Measurements from ENCODE around the gene COL5A2. TPM values are rescaled to one million over a fixed set of nuclear protein-coding genes. Genes with fewer than 3 reads are reported as not detected.

The COL5A2 gene
- total and polyA plus RNA-seq, 12 donors, result 5.2 to 46.4 (median 14.5) TPM

DNA sequence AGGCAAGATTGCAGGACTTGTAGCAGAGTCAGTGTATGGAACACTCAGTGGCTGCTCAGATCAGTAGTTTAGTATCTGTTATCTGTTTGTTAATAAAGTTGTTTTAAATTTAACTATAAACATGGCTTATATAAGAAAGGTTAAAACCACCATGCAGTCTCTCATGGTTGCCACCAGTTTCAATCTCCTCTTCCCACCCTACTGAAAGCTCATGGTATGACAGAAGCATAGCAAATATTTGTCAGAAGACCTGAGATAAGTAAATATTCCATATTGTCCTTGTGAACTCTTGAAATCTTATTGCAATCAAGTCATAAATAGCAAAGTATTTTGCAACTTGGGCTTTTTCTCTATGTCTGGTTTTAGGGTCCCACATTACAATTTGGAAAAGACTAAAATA lies 2.1 kb upstream of the COL5A2 start:
- no peak for TF ChIP-seq POLR2A (IDR thresholded peaks at IDR 0.05)
- no peak overlapping the region for H3K27ac ChIP-seq
- no peaks in the 10 kb centered on the region for H3K27me3 ChIP-seq
- no peak for DNase-seq
- intact Hi-C loops (cut with DNase I), result no loop called here
- H3K9me3 ChIP-seq (replicated peaks in 1 of 3), result no peaks in the 10 kb centered on the region
- no peak overlapping the region for H3K4me3 ChIP-seq
- no peaks in the 10 kb centered on the region for H3K4me1 ChIP-seq (replicated peaks in 1 of 2)
- no peaks in the 10 kb centered on the region for H3K36me3 ChIP-seq (replicated peaks in 1 of 2)

DNA sequence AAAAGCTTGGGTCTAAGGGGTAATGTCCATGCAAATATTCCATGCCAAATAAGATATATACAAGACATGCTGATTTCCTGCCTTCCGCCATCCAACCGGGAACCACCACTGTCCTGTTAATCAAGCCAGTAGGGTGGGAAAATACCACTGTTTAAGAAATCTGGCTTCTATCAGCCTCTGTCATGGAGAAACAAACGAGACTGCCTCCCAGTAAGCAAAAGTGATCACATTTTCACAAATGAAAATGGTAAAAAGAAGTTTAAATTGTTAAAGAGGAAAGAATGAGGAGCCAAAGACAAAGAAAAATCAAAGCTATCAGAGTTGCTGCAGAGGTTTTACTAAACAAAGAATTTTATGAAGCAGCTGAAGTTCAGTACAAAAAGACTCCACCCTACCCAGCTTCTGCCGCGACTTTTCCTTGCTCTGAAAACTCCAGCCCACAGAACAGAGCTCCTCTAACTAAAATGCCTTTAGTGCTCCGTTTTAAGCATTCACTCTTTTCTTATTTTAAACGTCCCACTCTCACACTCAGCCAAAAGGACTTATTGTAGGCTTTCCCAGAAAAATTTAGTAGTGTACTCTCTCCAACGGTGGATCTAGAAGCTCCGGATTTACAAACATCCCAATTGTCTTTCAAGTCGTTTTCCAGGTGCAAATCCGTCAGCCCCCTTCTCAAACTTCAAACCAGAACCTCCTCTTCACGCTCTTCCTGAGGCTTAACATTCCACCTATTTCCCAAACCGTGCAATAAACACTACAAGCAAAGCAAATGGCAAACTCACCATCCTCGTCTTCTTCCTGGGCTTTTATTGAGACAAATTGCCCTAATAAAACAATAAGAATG lies 613 bp downstream of the COL5A2 start:
- 5 to 10% (median 7%) methylated on average over 14 of the region's 14 CpGs for WGBS, 4 donors
- Histone ChIP-seq H3K27me3 (no peaks in the 10 kb centered on the region), H3K4me3 (peak overlapping the region; percentile 15 to 49 (median 42)), H3K4me1 (replicated peaks in 1 of 2) (no peaks in the 10 kb centered on the region), H3K9me3 (replicated peaks in 1 of 3) (no peaks in the 10 kb centered on the region), H3K27ac (peak overlapping the region in 3 of 5 donors; percentile 10 to 30 (median 28)), H3K36me3 (replicated peaks in 1 of 2) (no peaks in the 10 kb centered on the region)
- peak in 3 of 7 donors; percentile 10 to 30 (median 15) for DNase-seq
- intact Hi-C loops (cut with DNase I), result no loop called here
- TF ChIP-seq, protein P1, sequence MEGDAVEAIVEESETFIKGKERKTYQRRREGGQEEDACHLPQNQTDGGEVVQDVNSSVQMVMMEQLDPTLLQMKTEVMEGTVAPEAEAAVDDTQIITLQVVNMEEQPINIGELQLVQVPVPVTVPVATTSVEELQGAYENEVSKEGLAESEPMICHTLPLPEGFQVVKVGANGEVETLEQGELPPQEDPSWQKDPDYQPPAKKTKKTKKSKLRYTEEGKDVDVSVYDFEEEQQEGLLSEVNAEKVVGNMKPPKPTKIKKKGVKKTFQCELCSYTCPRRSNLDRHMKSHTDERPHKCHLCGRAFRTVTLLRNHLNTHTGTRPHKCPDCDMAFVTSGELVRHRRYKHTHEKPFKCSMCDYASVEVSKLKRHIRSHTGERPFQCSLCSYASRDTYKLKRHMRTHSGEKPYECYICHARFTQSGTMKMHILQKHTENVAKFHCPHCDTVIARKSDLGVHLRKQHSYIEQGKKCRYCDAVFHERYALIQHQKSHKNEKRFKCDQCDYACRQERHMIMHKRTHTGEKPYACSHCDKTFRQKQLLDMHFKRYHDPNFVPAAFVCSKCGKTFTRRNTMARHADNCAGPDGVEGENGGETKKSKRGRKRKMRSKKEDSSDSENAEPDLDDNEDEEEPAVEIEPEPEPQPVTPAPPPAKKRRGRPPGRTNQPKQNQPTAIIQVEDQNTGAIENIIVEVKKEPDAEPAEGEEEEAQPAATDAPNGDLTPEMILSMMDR (IDR thresholded peaks at IDR 0.05), result no peak
- TF ChIP-seq POLR2A (IDR thresholded peaks at IDR 0.05), result no peak

DNA sequence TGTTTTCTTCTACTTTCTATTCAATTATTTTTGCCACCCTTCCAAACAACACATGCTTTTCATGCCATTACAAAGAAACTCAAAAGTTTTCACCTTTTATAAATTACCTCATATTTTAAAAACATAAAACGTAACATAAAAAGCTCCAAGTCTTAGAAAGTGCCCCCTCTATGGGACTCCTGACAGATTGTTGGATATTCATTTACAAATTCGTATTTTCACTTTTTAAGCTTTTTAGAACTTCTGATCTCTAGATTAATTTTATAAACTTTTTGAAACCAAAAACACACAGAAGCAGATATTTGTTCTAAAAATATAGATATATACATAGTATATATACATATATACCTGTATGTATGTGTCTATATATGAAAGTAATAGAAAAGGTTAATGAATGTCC lies 1.5 kb downstream of the COL5A2 start:
- no peaks in the 10 kb centered on the region for H3K27me3 ChIP-seq
- H3K27ac ChIP-seq, result no peak overlapping the region
- no peaks in the 10 kb centered on the region for H3K4me1 ChIP-seq (replicated peaks in 1 of 2)
- peak overlapping the region in 1 of 4 donors; percentile 49 for H3K4me3 ChIP-seq
- WGBS, 4 donors, result 25 to 29% (median 28%) methylated on average over 2 of the region's 2 CpGs
- intact Hi-C loops (cut with DNase I), result no loop called here
- H3K9me3 ChIP-seq (replicated peaks in 1 of 3), result no peaks in the 10 kb centered on the region
- no peak for TF ChIP-seq POLR2A (IDR thresholded peaks at IDR 0.05)
- TF ChIP-seq, protein P1 (IDR thresholded peaks at IDR 0.05), result peak in 1 of 6 experiments; percentile 24
- H3K36me3 ChIP-seq (replicated peaks in 1 of 2), result no peaks in the 10 kb centered on the region
- DNase-seq, result no peak

DNA sequence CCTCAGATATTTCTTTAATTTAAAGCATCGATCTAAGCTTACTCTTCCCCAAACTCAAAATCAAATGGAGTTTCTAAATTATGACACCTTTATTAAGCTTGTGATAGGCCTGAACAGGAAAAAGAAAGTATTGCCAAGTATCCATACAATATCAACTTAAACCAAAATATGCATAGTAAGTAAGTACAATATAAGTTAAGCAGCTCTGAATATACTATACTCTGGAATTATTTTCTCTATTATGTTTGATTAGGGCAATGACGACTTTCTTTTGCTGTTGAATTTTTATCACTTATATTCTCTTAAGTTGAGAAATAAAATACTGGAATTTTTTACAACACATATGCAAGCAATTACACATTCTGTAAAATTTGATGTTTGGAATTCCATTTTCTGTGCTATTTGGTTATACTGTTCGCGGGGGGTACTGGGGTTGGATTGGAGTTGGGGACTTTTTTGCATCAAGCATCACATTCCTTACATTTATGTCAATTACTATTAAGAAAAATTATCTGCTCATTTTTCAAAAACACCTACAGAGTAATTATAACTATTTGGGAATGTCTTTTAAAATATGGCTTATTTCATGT lies 2.2 kb downstream of the COL5A2 start:
- Histone ChIP-seq H3K36me3 (replicated peaks in 1 of 2) (no peaks in the 10 kb centered on the region), H3K9me3 (replicated peaks in 1 of 3) (no peaks in the 10 kb centered on the region), H3K27ac (no peak overlapping the region), H3K4me1 (replicated peaks in 1 of 2) (no peaks in the 10 kb centered on the region), H3K27me3 (no peaks in the 10 kb centered on the region), H3K4me3 (peak overlapping the region in 1 of 4 donors; percentile 49)
- TF ChIP-seq, protein P1 (IDR thresholded peaks at IDR 0.05), result no peak
- no peak for TF ChIP-seq POLR2A (IDR thresholded peaks at IDR 0.05)
- WGBS, 4 donors, result 79 to 82% (median 81%) methylated on average over 4 of the region's 4 CpGs
- intact Hi-C loops (cut with DNase I), result no loop called here
- no peak for DNase-seq

All from adrenal gland (tissue), 12 donors.